Kasumi-1 (cell line): Measurements from ENCODE around the gene ZNF358.
A peak's percentile ranks its signal among the peaks of the same experiment; 100 is the strongest.

ENCODE experiments used
- DNase-seq, 2 experiments: peaks; one replicate each; lab custom pipeline; 2025; lab: John Stamatoyannopoulos, UW

Gene ZNF358

GRCh38 chr19:7520131-7521051 lies 4.5 kb downstream of the ZNF358 start:
- DNase-seq, result no peak

GRCh38 chr19:7521551-7522071 lies 5.7 kb downstream of the ZNF358 start:
- no peak for DNase-seq

GRCh38 chr19:7522072-7522922 lies 6.4 kb downstream of the ZNF358 start, which contains the start of gene MCOLN1:
MCOLN1 (plus strand) TSS chr19:7522624; CDS start chr19:7522751, 127 bp downstream.
- DNase-seq, result peak; percentile 90 to 96

- DNase-seq, result no peak
These were observed 7.2 kb downstream of the ZNF358 start for GRCh38 chr19:7522923-7523667.

- DNase-seq, result no peak
These were observed 8.6 kb downstream of the ZNF358 start for GRCh38 chr19:7524523-7524922.

- no peak for DNase-seq
These were observed 9.3 kb downstream of the ZNF358 start for GRCh38 chr19:7524992-7525739.

- no peak for DNase-seq
These were observed 10.4 kb downstream of the ZNF358 start for GRCh38 chr19:7526059-7526929.

- DNase-seq, result no peak
These were observed 11.8 kb downstream of the ZNF358 start for GRCh38 chr19:7527516-7528191.

- no peak for DNase-seq
These were observed 12.3 kb downstream of the ZNF358 start for GRCh38 chr19:7528192-7528519.

- no peak for DNase-seq
These were observed 12.8 kb downstream of the ZNF358 start for GRCh38 chr19:7528522-7529245.

- no peak for DNase-seq
These were observed 13.3 kb downstream of the ZNF358 start for GRCh38 chr19:7529246-7529600.

- no peak for DNase-seq
These were observed 13.9 kb downstream of the ZNF358 start for GRCh38 chr19:7529610-7530490.

GRCh38 chr19:7533281-7533885 lies 17.5 kb downstream of the ZNF358 start:
- no peak for DNase-seq

GRCh38 chr19:7533925-7534480 lies 18.1 kb downstream of the ZNF358 start:
- peak; percentile 32 to 48 for DNase-seq

- DNase-seq, result no peak
These were observed 18.7 kb downstream of the ZNF358 start for GRCh38 chr19:7534531-7535046.

- peak; percentile 84 to 86 for DNase-seq
These were observed 19.4 kb downstream of the ZNF358 start, which contains the start of gene PNPLA6 for GRCh38 chr19:7535047-7535997. PNPLA6 (plus strand) TSS chr19:7535717; CDS start chr19:7535789, 72 bp downstream.
